CD14-positive monocyte (primary cell): ENCODE measurements around the gene QPCT. TPM values are rescaled to one million over a fixed set of nuclear protein-coding genes. Genes with fewer than 3 reads are reported as not detected.
A peak's percentile ranks its signal among the peaks of the same experiment; 100 is the strongest.

Source experiments
- DNase-seq, 3 donors: peaks; one replicate each; pipeline ENCODE4 v3.0.0-alpha.2; 2011 to 2022
- H2AFZ ChIP-seq: 2 replicates; pipeline ENCODE4 v1.6.0; 2012; ENCODE audit warnings: mild to moderate bottlenecking, low read depth, low read length, inconsistent platforms; ENCODE audit not compliant: insufficient read depth, poor library complexity, severe bottlenecking
- H3K27ac ChIP-seq, 2 donors: 1 replicate in 1 of 2; 2 replicates in 1 of 2; pipeline ENCODE4 v1.5.1; 2012 to 2013; ENCODE audit warnings: low read length in 2 of 2, control low read depth in 1 of 2, inconsistent platforms in 1 of 2, low read depth in 1 of 2, mild to moderate bottlenecking in 1 of 2
- H3K27me3 ChIP-seq, 2 donors: one replicate each; pipeline versions ENCODE4 v1.6.0 to v1.6.1; 2011 to 2013; ENCODE audit warnings: low read length in 2 of 2; ENCODE audit not compliant: control insufficient read depth in 2 of 2, insufficient read depth in 2 of 2
- H3K36me3 ChIP-seq, 2 donors: replicated peaks in 1 of 2; 1 replicate in 1 of 2; 2 replicates in 1 of 2; pipeline versions ENCODE4 v1.5.1 to v1.6.1; 2012 to 2013; ENCODE audit warnings: low read length in 2 of 2, control low read depth in 1 of 2, inconsistent platforms in 1 of 2, mild to moderate bottlenecking in 1 of 2; ENCODE audit not compliant: insufficient read depth in 2 of 2, control insufficient read depth in 1 of 2
- H3K4me1 ChIP-seq, 2 donors: 1 replicate in 1 of 2; 2 replicates in 1 of 2; pipeline versions ENCODE4 v1.5.1 to v1.6.1; 2012 to 2013; ENCODE audit warnings: low read length in 2 of 2, control low read depth in 1 of 2, inconsistent platforms in 1 of 2, mild to moderate bottlenecking in 1 of 2, moderate library complexity in 1 of 2; ENCODE audit not compliant: insufficient read depth in 2 of 2, control insufficient read depth in 1 of 2
- H3K4me2 ChIP-seq: replicated peaks from 2 replicates; pipeline ENCODE3; 2012; ENCODE audit warnings: low read length, moderate library complexity, mild to moderate bottlenecking; ENCODE audit not compliant: poor library complexity, severe bottlenecking; ENCODE audit errors: extremely low read depth
- H3K4me3 ChIP-seq, 3 experiments: fragments of 200-600 bp in 1 of 3; sonication (generic) in 1 of 3; replicated peaks in 1 of 3; 1 replicate in 2 of 3; 2 replicates in 1 of 3; pipeline ENCODE4 v1.5.1; 2011 to 2013; ENCODE audit warnings: low read length in 3 of 3, mild to moderate bottlenecking in 3 of 3, control low read depth in 2 of 3, low read depth in 2 of 3, inconsistent platforms in 1 of 3, moderate library complexity in 1 of 3
- H3K79me2 ChIP-seq: 2 replicates; pipeline ENCODE4 v1.6.0; 2012; ENCODE audit warnings: mild to moderate bottlenecking, control low read depth, inconsistent platforms, low read length, moderate library complexity; ENCODE audit not compliant: insufficient read depth
- H3K9ac ChIP-seq: 2 replicates; pipeline ENCODE4 v1.6.0; 2017; ENCODE audit warnings: low read length, mild to moderate bottlenecking; ENCODE audit not compliant: insufficient read depth, poor library complexity, severe bottlenecking
- H3K9me3 ChIP-seq, 2 donors: replicated peaks in 1 of 2; 1 replicate in 1 of 2; 2 replicates in 1 of 2; pipeline versions ENCODE4 v1.5.1 to v1.6.1; 2012 to 2013; ENCODE audit warnings: low read length in 2 of 2, control low read depth in 1 of 2; ENCODE audit not compliant: control insufficient read depth in 1 of 2, insufficient read depth in 1 of 2
- H4K20me1 ChIP-seq: 2 replicates; pipeline ENCODE4 v1.6.0; 2012; ENCODE audit warnings: mild to moderate bottlenecking, low read length, control low read depth, moderate library complexity; ENCODE audit not compliant: insufficient read depth
- H3K27ac Mint-ChIP-seq, 7 donors: one replicate each; pipeline ENCODE4 v1.8.0; 2020; ENCODE audit warnings: mild to moderate bottlenecking in 7 of 7, mixed read lengths in 7 of 7, moderate library complexity in 6 of 7, inconsistent platforms in 2 of 7
- H3K27me3 Mint-ChIP-seq, 3 donors: one replicate each; pipeline ENCODE4 v1.8.0; 2021 to 2022; ENCODE audit warnings: low read depth in 3 of 3, mild to moderate bottlenecking in 3 of 3, mixed read lengths in 3 of 3, moderate library complexity in 3 of 3, inconsistent platforms in 1 of 3
- H3K36me3 Mint-ChIP-seq, 2 donors: one replicate each; pipeline ENCODE4 v1.8.0; 2020; ENCODE audit warnings: mixed read lengths in 2 of 2, inconsistent platforms in 1 of 2, mild to moderate bottlenecking in 1 of 2
- H3K4me1 Mint-ChIP-seq: one replicate; pipeline ENCODE4 v1.8.0; 2020; ENCODE audit warnings: mild to moderate bottlenecking, mixed read lengths
- H3K4me3 Mint-ChIP-seq, 2 donors: one replicate each; pipeline ENCODE4 v1.8.0; 2020; ENCODE audit warnings: mild to moderate bottlenecking in 2 of 2, mixed read lengths in 2 of 2, moderate library complexity in 1 of 2
- H3K9me3 Mint-ChIP-seq, 7 donors: one replicate each; pipeline ENCODE4 v1.8.0; 2020 to 2022; ENCODE audit warnings: mixed read lengths in 7 of 7, mild to moderate bottlenecking in 6 of 7, moderate library complexity in 6 of 7, inconsistent platforms in 2 of 7
- CTCF ChIP-seq: fragments of 200-600 bp; IDR thresholded peaks from one replicate; pipeline ENCODE4 v1.8.0; 2022; ENCODE audit warnings: antibody characterized with exemption, mild to moderate bottlenecking
- WGBS: methylation state at CpG from one replicate; pipeline ENCODE4 v1.1.5; 2013; ENCODE audit warnings: missing lambda C conversion rate; ENCODE audit not compliant: insufficient coverage; 5-methylcytosine and 5-hydroxymethylcytosine counted together
- intact Hi-C, 2 donors: fragments of 100-400 bp; cut with micrococcal nuclease; formaldehyde crosslinking; loops; one replicate each; pipeline versions ENCODE4 v1.15.0 to v1.15.1; 2023
- polyA plus RNA-seq, 3 donors: library from polyadenylated mRNA; depleted of rRNA in 1 of 3; unstranded in 2 of 3; stranded (reverse) in 1 of 3; fragments of 300-500 nt in 2 of 3; fragments of >200 nt in 1 of 3; fragmentation: Illumina TruSeq in 2 of 3; gene quantifications; 1 replicate in 2 of 3; 2 replicates in 1 of 3; pipeline ENCODE4 v1.2.3, GENCODE V29; 2012 to 2021

Gene QPCT
- polyA plus RNA-seq, 3 donors = 54.7 to 302 (median 272) TPM

DNA sequence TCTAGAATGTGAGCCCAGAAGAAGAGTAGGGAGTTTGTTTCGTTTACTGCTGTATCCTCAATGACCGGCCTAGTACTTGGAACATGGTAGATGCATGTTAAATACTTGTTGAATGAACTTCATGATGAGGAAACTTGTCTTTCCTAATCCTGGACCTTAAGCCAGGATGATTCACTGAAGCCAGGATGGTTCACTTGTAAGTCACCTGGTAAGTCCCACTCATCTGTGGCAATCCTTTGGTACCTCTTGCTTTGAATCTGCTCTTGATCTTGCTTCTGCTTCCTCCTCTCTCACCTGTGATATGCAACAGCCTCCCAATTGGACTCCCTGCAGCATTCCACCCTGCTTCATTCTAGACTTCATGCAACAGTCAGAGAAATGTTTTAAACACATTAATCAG lies 43.6 kb downstream of the QPCT start:
- Histone ChIP-seq H3K79me2 (no peaks in the 10 kb centered on the region), H3K27ac (no peak overlapping the region), H3K9me3 (no peaks in the 10 kb centered on the region), H3K36me3 (no peaks in the 10 kb centered on the region), H2AFZ (no peak overlapping the region), H3K9ac (no peak overlapping the region), H3K4me1 (peaks cover 35 to 37% of the 10 kb centered on the region in 2 donors), H4K20me1 (no peaks in the 10 kb centered on the region), H3K4me3 (no peak overlapping the region), H3K27me3 (no peaks in the 10 kb centered on the region), H3K4me2 (no peak overlapping the region)
- TF ChIP-seq CTCF = no peak
- intact Hi-C loops = no loop called here
- Mint-ChIP-seq H3K27ac (no peak overlapping the region), H3K9me3 (peaks cover 0 to 2% (median 0%) of the 10 kb centered on the region in 7 donors), H3K4me3 (no peak overlapping the region), H3K36me3 (peaks cover 0 to 2% of the 10 kb centered on the region in 2 donors), H3K27me3 (peaks cover 0 to 4% (median 2%) of the 10 kb centered on the region in 3 donors), H3K4me1 (peaks cover 1% of the 10 kb centered on the region)
- WGBS = no CpG with 5 or more reads among the region's 2 CpGs
- DNase-seq = peak in 1 of 3 donors; percentile 72

DNA sequence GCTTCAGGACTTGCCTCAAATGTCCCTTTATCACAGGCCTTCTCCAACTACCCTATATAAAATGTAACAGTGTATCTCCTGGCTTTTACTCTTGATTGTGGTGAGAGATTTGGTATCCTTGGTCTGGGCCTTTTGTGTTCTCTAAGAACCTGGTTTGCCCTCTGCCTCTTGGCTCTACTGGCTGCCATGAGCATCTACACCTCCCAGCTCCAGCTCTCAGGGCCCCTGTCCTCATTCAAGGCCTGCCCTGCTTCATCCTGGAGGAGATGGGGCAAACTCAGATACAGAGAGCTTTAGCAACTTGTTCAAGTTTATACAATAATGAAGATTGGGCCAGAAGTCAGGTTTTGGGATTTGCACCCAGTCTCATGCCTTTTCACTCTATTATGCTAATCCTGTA lies 45.0 kb downstream of the QPCT start:
- Histone ChIP-seq H3K79me2 (no peaks in the 10 kb centered on the region), H4K20me1 (no peaks in the 10 kb centered on the region), H3K4me2 (peak overlapping the region; percentile 57), H2AFZ (no peak overlapping the region), H3K9ac (no peak overlapping the region), H3K27ac (peak overlapping the region in 1 of 2 donors; percentile 83), H3K4me3 (peak overlapping the region in 1 of 3 experiments; percentile 49), H3K9me3 (no peaks in the 10 kb centered on the region), H3K4me1 (peaks cover 48 to 51% of the 10 kb centered on the region in 2 donors), H3K36me3 (no peaks in the 10 kb centered on the region), H3K27me3 (no peaks in the 10 kb centered on the region)
- peaks cover 0 to 2% (median 0%) of the 10 kb centered on the region in 7 donors for H3K9me3 Mint-ChIP-seq
- H3K36me3 Mint-ChIP-seq = peaks cover 0 to 2% of the 10 kb centered on the region in 2 donors
- H3K27me3 Mint-ChIP-seq = peaks cover 0 to 4% (median 2%) of the 10 kb centered on the region in 3 donors
- H3K4me3 Mint-ChIP-seq = no peak overlapping the region
- DNase-seq = no peak
- peak overlapping the region in 5 of 7 donors; percentile 94 to 99 (median 98) for H3K27ac Mint-ChIP-seq
- intact Hi-C loops = no loop called here
- H3K4me1 Mint-ChIP-seq = peaks cover 13% of the 10 kb centered on the region
- TF ChIP-seq CTCF = no peak
